ENCODE results near the gene ADAMTS2.

ADAMTS2 gene

DNA sequence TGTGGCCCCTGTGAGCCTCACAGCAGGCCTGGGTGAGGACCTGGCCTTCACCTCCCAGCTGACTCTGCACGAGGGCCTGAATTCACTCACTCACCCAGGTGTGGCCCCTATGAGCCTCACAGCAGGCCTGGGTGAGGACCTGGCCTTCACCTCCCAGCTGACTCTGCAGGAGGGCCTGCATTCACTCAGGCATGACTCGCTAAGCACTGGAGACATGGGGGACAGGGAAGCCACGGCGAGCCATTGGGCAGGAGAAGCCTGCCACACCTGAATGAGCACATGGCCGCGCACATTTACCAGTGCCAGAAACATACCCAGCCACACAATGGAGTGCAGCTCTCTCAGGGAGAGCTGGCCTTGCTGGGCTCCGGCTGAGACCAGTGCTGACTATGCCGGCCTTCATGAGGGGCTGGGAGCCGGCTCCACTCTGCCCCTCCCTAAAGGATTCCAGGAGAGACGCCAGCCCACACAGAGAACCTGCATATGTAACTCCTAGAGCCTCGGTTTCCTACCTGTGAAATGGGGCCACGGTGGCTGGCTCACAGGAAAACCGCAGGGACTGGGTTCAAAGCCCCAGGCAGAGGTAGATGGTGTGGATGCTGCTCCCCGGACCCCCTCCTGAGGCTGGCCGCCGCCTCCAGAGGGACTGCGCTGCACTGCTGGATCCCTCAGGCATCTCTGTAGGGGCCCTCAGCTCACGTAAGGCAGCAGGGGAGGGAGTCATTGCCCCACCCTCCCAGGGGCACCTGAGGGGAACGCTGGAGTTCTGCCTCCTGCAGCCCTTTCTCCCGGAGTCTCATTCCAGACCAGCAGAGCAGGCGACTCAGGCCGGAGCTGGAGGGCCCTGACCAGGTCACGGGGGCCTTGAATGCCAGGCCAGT lies 7.2 kb downstream of the ADAMTS2 start:
- TF ChIP-seq, protein P1, sequence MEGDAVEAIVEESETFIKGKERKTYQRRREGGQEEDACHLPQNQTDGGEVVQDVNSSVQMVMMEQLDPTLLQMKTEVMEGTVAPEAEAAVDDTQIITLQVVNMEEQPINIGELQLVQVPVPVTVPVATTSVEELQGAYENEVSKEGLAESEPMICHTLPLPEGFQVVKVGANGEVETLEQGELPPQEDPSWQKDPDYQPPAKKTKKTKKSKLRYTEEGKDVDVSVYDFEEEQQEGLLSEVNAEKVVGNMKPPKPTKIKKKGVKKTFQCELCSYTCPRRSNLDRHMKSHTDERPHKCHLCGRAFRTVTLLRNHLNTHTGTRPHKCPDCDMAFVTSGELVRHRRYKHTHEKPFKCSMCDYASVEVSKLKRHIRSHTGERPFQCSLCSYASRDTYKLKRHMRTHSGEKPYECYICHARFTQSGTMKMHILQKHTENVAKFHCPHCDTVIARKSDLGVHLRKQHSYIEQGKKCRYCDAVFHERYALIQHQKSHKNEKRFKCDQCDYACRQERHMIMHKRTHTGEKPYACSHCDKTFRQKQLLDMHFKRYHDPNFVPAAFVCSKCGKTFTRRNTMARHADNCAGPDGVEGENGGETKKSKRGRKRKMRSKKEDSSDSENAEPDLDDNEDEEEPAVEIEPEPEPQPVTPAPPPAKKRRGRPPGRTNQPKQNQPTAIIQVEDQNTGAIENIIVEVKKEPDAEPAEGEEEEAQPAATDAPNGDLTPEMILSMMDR (IDR thresholded peaks at IDR 0.05; ENCODE audit: low read length) = no peak
- TF ChIP-seq EZH2 (IDR thresholded peaks at IDR 0.05; ENCODE audit: borderline replicate concordance, low read length) = no peak
- Histone ChIP-seq H3K27ac (ENCODE audit: low read depth, low read length, poor library complexity, severe bottlenecking) (no peak overlapping the region), H3K9me3 (ENCODE audit: low read length) (no peaks in the 10 kb centered on the region), H3K36me3 (ENCODE audit: insufficient read depth, low read length) (no peaks in the 10 kb centered on the region), H3K27me3 (ENCODE audit: insufficient read depth, low read length) (no peaks in the 10 kb centered on the region; the same call in 1 of the 2 replicates), H3F3A (ENCODE audit: insufficient read depth, low read length) (no peaks in the 10 kb centered on the region), H3K4me2 (ENCODE audit: low read length) (no peak overlapping the region), H4K20me1 (ENCODE audit: insufficient read depth, low read length) (no peaks in the 10 kb centered on the region), H3K4me1 (ENCODE audit: insufficient read depth, low read length, severe bottlenecking) (no peaks in the 10 kb centered on the region), H3K9ac (ENCODE audit: low read length) (no peak overlapping the region), H2AFZ (ENCODE audit: low read length) (no peak overlapping the region), H3K79me2 (ENCODE audit: insufficient read depth, low read length) (no peaks in the 10 kb centered on the region), H3K4me3 (ENCODE audit: low read depth, low read length, poor library complexity, severe bottlenecking) (no peak overlapping the region), H3K9me2 (ENCODE audit: low read depth, low read length) (no peaks in the 10 kb centered on the region)

DNA sequence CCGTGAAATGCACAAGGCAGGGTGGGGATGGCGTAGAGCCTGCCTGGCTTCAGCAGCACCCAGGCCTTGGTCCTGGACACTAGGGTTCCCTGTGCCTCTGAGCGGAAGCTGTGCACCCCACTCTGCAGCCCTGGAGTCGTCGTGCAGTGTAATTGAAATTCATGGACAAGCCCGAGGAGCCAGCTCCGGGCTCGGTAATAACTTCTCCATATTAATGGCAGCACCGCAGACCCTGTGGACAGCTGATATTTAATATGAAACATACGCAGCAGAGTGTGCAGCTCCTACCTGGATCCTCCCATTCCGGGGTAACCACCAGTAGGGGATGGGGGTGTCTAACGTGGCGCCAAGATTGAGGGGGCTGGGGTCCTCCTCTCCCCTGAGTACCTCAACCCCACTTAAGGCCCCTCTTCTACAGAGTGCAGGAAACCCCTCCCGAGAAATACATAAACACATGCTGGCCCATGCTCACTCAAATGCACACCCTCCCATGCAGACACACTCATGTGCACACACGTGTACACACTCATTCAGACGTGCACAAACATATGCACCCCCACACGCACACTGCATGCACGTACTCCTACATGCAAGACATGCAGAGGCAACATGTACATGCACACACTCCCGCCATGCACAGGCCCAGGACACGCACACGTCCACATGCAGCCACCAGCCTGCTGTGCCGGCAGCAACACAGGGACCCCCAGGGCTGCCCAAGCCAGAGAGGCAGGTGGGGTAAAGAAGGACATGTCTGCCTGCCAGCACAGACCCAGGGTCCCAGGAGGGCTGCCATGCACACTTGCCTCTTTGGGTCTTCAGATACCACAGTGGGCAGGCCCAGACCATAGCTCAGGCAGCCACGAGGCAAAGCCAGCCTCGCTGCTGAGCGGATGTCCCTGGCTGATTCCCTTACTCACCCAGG lies 8.1 kb downstream of the ADAMTS2 start:
- H3K36me3 ChIP-seq (ENCODE audit: insufficient read depth, low read length) = no peaks in the 10 kb centered on the region
- no peak overlapping the region for H3K27ac ChIP-seq (ENCODE audit: low read depth, low read length, poor library complexity, severe bottlenecking)
- H3K9me3 ChIP-seq (ENCODE audit: low read length) = no peaks in the 10 kb centered on the region
- H3K9me2 ChIP-seq (ENCODE audit: low read depth, low read length) = no peaks in the 10 kb centered on the region
- no peaks in the 10 kb centered on the region for H3K4me1 ChIP-seq (ENCODE audit: insufficient read depth, low read length, severe bottlenecking)
- H2AFZ ChIP-seq (ENCODE audit: low read length) = no peak overlapping the region
- H3K9ac ChIP-seq (ENCODE audit: low read length) = no peak overlapping the region
- H3F3A ChIP-seq (ENCODE audit: insufficient read depth, low read length) = no peaks in the 10 kb centered on the region
- H3K4me3 ChIP-seq (ENCODE audit: low read depth, low read length, poor library complexity, severe bottlenecking) = no peak overlapping the region
- no peaks in the 10 kb centered on the region for H3K79me2 ChIP-seq (ENCODE audit: insufficient read depth, low read length)
- H4K20me1 ChIP-seq (ENCODE audit: insufficient read depth, low read length) = no peaks in the 10 kb centered on the region
- TF ChIP-seq EZH2 (IDR thresholded peaks at IDR 0.05; ENCODE audit: borderline replicate concordance, low read length) = no peak
- TF ChIP-seq, protein P1 (IDR thresholded peaks at IDR 0.05; ENCODE audit: low read length) = no peak
- H3K27me3 ChIP-seq (ENCODE audit: insufficient read depth, low read length) = no peaks in the 10 kb centered on the region; the same call in 1 of the 2 replicates
- H3K4me2 ChIP-seq (ENCODE audit: low read length) = no peak overlapping the region

DNA sequence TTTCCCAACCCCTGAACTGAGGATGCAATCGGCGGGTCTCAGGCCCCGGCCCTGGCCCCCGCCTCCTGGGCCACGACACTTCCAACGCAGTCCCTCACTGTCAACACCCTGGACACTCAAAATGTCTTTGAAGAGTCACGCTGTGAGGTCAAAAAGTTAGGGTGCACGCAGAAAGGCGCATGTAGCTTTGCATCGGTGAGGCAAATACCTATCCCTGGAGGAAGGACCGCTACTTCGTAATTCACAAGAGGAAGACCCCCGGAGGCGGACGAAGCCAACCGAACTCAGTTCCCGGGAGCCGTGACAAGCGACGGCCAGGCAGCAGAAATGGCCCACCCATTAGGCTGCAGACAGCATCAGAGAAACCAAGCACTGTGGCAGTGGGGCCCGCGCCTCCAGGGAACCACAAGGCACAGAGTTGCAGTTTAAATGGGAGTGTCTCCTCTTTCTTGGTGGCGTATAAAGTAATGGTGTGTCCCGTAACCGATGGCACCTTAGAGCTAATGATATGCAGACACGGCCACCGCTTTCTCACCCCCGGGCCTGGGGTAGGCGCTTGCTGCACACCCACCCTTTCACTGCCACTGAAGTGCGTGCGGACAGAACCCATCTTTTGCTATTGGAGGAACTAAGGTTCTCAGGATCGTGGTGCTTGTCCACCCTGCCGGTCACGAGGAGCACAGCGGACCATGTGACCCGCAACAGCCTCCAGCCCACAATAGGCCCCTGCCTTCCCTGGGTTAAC lies 9.0 kb downstream of the ADAMTS2 start:
- TF ChIP-seq EZH2 (IDR thresholded peaks at IDR 0.05; ENCODE audit: borderline replicate concordance, low read length) = no peak
- TF ChIP-seq, protein P1 (IDR thresholded peaks at IDR 0.05; ENCODE audit: low read length) = no peak
- H3K36me3 ChIP-seq (ENCODE audit: insufficient read depth, low read length) = no peaks in the 10 kb centered on the region
- no peaks in the 10 kb centered on the region for H3K79me2 ChIP-seq (ENCODE audit: insufficient read depth, low read length)
- H3K4me1 ChIP-seq (ENCODE audit: insufficient read depth, low read length, severe bottlenecking) = no peaks in the 10 kb centered on the region
- H3K9me3 ChIP-seq (ENCODE audit: low read length) = no peaks in the 10 kb centered on the region
- H3K27ac ChIP-seq (ENCODE audit: low read depth, low read length, poor library complexity, severe bottlenecking) = no peak overlapping the region
- H3K27me3 ChIP-seq (ENCODE audit: insufficient read depth, low read length) = no peaks in the 10 kb centered on the region; the same call in 1 of the 2 replicates
- no peaks in the 10 kb centered on the region for H4K20me1 ChIP-seq (ENCODE audit: insufficient read depth, low read length)
- H2AFZ ChIP-seq (ENCODE audit: low read length) = no peak overlapping the region
- H3K4me3 ChIP-seq (ENCODE audit: low read depth, low read length, poor library complexity, severe bottlenecking) = no peak overlapping the region
- H3F3A ChIP-seq (ENCODE audit: insufficient read depth, low read length) = no peaks in the 10 kb centered on the region
- H3K9me2 ChIP-seq (ENCODE audit: low read depth, low read length) = no peaks in the 10 kb centered on the region
- no peak overlapping the region for H3K9ac ChIP-seq (ENCODE audit: low read length)
- no peak overlapping the region for H3K4me2 ChIP-seq (ENCODE audit: low read length)

Measured in OCI-LY1 (cell line).